GM19438 (cell line): Measurements from ENCODE around the gene B4GALNT1.
"Not testable (repeated sequence)": the region's sequence is repeated elsewhere in the genome, so short reads cannot be mapped to it uniquely, and the experiment has no call there.

Experiments
- ATAC-seq: cut with Tn5 transposase; IDR thresholded peaks from one replicate; pipeline ENCODE4 v1.9.1; 2021; ENCODE audit warnings: low read depth; ENCODE audit not compliant: unreplicated experiment

Gene B4GALNT1

GRCh38 chr12:57638096-57638495 is 5.1 kb upstream of the B4GALNT1 start:
- ATAC-seq: no peak

GRCh38 chr12:57637364-57637763 is 4.4 kb upstream of the B4GALNT1 start:
- no peak for ATAC-seq

GRCh38 chr12:57636731-57637130 is 3.7 kb upstream of the B4GALNT1 start:
- not testable (repeated sequence) for ATAC-seq

GRCh38 chr12:57632073-57632957 is 686 bp downstream of the B4GALNT1 start:
- ATAC-seq: peak; percentile 15

GRCh38 chr12:57631566-57632072 is 1.4 kb downstream of the B4GALNT1 start:
- ATAC-seq: no peak

- no peak for ATAC-seq
Observed at GRCh38 chr12:57630891-57631433, 2.0 kb downstream of the B4GALNT1 start.

- ATAC-seq: no peak
Observed at GRCh38 chr12:57629897-57630471, 3.0 kb downstream of the B4GALNT1 start.

GRCh38 chr12:57628280-57629191 is 4.5 kb downstream of the B4GALNT1 start:
- no peak for ATAC-seq

GRCh38 chr12:57627501-57628279 is 5.3 kb downstream of the B4GALNT1 start:
- ATAC-seq: no peak

GRCh38 chr12:57626921-57627445 is 6.0 kb downstream of the B4GALNT1 start:
- no peak for ATAC-seq

GRCh38 chr12:57626111-57626920 is 6.7 kb downstream of the B4GALNT1 start:
- no peak for ATAC-seq

GRCh38 chr12:57625261-57626032 is 7.6 kb downstream of the B4GALNT1 start:
- ATAC-seq: no peak

GRCh38 chr12:57624441-57625220 is 8.4 kb downstream of the B4GALNT1 start:
- no peak for ATAC-seq

GRCh38 chr12:57623811-57624390 is 9.1 kb downstream of the B4GALNT1 start:
- ATAC-seq: no peak

- no peak for ATAC-seq
Observed at GRCh38 chr12:57623385-57623784, 9.6 kb downstream of the B4GALNT1 start.

- ATAC-seq: no peak
Observed at GRCh38 chr12:57622293-57623245, 10.4 kb downstream of the B4GALNT1 start.
